ENCODE data around the gene NOP14.
"Not testable (repeated sequence)": the region's sequence is repeated elsewhere in the genome, so short reads cannot be mapped to it uniquely, and the experiment has no call there.

DNA sequence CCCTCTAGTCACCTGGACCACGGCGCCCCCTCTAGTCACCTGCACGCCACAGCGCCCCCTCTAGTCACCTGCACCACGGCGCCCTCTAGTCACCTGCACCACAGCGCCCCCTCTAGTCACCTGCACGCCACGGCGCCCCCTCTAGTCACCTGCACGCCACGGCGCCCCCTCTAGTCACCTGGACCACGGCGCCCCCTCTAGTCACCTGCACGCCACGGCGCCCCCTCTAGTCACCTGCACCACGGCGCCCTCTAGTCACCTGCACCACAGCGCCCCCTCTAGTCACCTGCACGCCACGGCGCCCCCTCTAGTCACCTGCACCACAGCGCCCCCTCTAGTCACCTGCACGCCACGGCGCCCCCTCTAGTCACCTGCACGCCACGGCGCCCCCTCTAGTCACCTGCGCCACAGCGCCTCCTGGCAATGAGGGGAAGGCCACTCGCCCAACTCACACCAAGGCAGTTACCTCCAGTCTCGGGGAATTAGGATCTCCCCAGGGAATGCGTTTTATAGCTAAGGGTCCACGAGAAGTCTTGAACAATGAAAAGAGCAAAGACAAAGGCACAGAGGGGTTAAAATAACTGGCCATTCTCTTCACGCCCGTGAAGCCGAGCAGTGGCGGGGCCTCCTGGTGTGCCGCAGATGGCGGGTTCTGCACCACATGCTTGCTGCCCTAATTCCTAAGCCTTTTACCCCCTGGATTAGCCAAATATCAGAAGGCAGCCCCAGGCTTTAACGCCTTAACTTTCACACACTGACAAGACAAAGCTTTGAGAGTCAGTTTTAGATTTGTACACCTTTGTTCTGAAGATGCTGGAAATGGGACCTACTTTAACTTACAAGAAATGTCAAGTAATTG lies 7.8 kb downstream of the NOP14 start:
- not testable (repeated sequence) for TF ChIP-seq CTCF (conservative IDR thresholded peaks at IDR 0.05 in 1 of 2, IDR thresholded peaks at IDR 0.05 in 1 of 2; ENCODE audit: extremely low read depth in 1 of 2, insufficient read depth in 1 of 2, low read depth in 1 of 2, low read length in 2 of 2); EZH2 (IDR thresholded peaks at IDR 0.05; ENCODE audit: borderline replicate concordance, low read length)
